MG63 (cell line): Measurements from ENCODE around the gene WDFY3. TPM values are rescaled to one million over a fixed set of nuclear protein-coding genes. Genes with fewer than 3 reads are reported as not detected.

Experiments
- DNase-seq: peaks from one replicate; pipeline ENCODE4 v3.0.0-alpha.2; 2020
- H3K27me3 ChIP-seq: fragments of 250-450 bp; sonication (Bioruptor Pico); 2 replicates; pipeline ENCODE4 v1.5.1; 2020; ENCODE audit warnings: mild to moderate bottlenecking, moderate library complexity
- H3K36me3 ChIP-seq: fragments of 250-450 bp; sonication (Bioruptor Pico); 2 replicates; pipeline ENCODE4 v1.5.1; 2020; ENCODE audit warnings: mild to moderate bottlenecking, moderate library complexity
- H3K4me3 ChIP-seq: fragments of 250-450 bp; sonication (Bioruptor Pico); 2 replicates; pipeline ENCODE4 v1.5.1; 2020; ENCODE audit warnings: mild to moderate bottlenecking, moderate library complexity
- H3K9me3 ChIP-seq: fragments of 250-450 bp; sonication (Bioruptor Pico); 2 replicates; pipeline ENCODE4 v1.5.1; 2020; ENCODE audit warnings: mild to moderate bottlenecking, moderate library complexity
- total RNA-seq: library from RNA; depleted of rRNA; stranded (reverse); fragments of >200 nt; shearing (Covaris generic); gene quantifications from 2 replicates; pipeline ENCODE4 v1.2.3, GENCODE V29; 2014; ENCODE audit warnings: low replicate concordance

WDFY3 gene
- total RNA-seq, 1 experiment from 2014 or later = 5.2 TPM

GRCh38 chr4:84957514-84958420 lies 8.7 kb downstream of the WDFY3 start:
- DNase-seq = no peak
- no peak overlapping the region for H3K4me3 ChIP-seq

GRCh38 chr4:84956014-84956413 lies 10.5 kb downstream of the WDFY3 start:
- Histone ChIP-seq H3K36me3 (no peaks in the 10 kb centered on the region), H3K27me3 (no peaks in the 10 kb centered on the region), H3K9me3 (no peaks in the 10 kb centered on the region), H3K4me3 (no peak overlapping the region)
- no peak for DNase-seq

More at GRCh38 chr4:84957514-84958420, 8.7 kb downstream of the WDFY3 start:
- Histone ChIP-seq H3K36me3 (no peaks in the 10 kb centered on the region), H3K27me3 (no peaks in the 10 kb centered on the region), H3K9me3 (no peaks in the 10 kb centered on the region)

- no peaks in the 10 kb centered on the region for H3K36me3 ChIP-seq
- H3K4me3 ChIP-seq = no peak overlapping the region
- no peak for DNase-seq
- no peaks in the 10 kb centered on the region for H3K9me3 ChIP-seq
- no peaks in the 10 kb centered on the region for H3K27me3 ChIP-seq
Observed at GRCh38 chr4:84954982-84955567, 11.4 kb downstream of the WDFY3 start.

- Histone ChIP-seq H3K4me3 (no peak overlapping the region), H3K36me3 (no peaks in the 10 kb centered on the region), H3K27me3 (no peaks in the 10 kb centered on the region), H3K9me3 (no peaks in the 10 kb centered on the region)
- DNase-seq = no peak
Observed at GRCh38 chr4:84952776-84953175, 13.7 kb downstream of the WDFY3 start.

GRCh38 chr4:84952004-84952403 lies 14.5 kb downstream of the WDFY3 start:
- Histone ChIP-seq H3K36me3 (no peaks in the 10 kb centered on the region), H3K9me3 (no peaks in the 10 kb centered on the region), H3K27me3 (no peaks in the 10 kb centered on the region), H3K4me3 (no peak overlapping the region)
- DNase-seq = peak; percentile 17

GRCh38 chr4:84948056-84948455 lies 18.4 kb downstream of the WDFY3 start:
- H3K9me3 ChIP-seq = no peaks in the 10 kb centered on the region
- H3K36me3 ChIP-seq = no peaks in the 10 kb centered on the region
- H3K27me3 ChIP-seq = no peaks in the 10 kb centered on the region
- DNase-seq = no peak
- no peak overlapping the region for H3K4me3 ChIP-seq

- Histone ChIP-seq H3K27me3 (no peaks in the 10 kb centered on the region), H3K9me3 (peaks cover 5% of the 10 kb centered on the region), H3K4me3 (no peak overlapping the region), H3K36me3 (peaks cover 5% of the 10 kb centered on the region; the same call in 1 of the 2 replicates)
- no peak for DNase-seq
Observed at GRCh38 chr4:84944947-84945346, 21.5 kb downstream of the WDFY3 start.

GRCh38 chr4:84940960-84941359 lies 25.5 kb downstream of the WDFY3 start:
- H3K9me3 ChIP-seq = peaks cover 5% of the 10 kb centered on the region
- peaks cover 5% of the 10 kb centered on the region; the same call in 1 of the 2 replicates for H3K36me3 ChIP-seq
- H3K4me3 ChIP-seq = no peak overlapping the region
- no peak for DNase-seq
- H3K27me3 ChIP-seq = no peaks in the 10 kb centered on the region

- H3K9me3 ChIP-seq = peaks cover 5% of the 10 kb centered on the region
- H3K4me3 ChIP-seq = no peak overlapping the region
- no peak for DNase-seq
- H3K27me3 ChIP-seq = no peaks in the 10 kb centered on the region
- H3K36me3 ChIP-seq = peaks cover 5% of the 10 kb centered on the region; the same call in 1 of the 2 replicates
Observed at GRCh38 chr4:84939113-84939512, 27.4 kb downstream of the WDFY3 start.

- H3K36me3 ChIP-seq = peaks cover 5% of the 10 kb centered on the region; the same call in 1 of the 2 replicates
- H3K9me3 ChIP-seq = peaks cover 5% of the 10 kb centered on the region
- DNase-seq = peak; percentile 36
- no peaks in the 10 kb centered on the region for H3K27me3 ChIP-seq
- no peak overlapping the region for H3K4me3 ChIP-seq
Observed at GRCh38 chr4:84938316-84938715, 28.2 kb downstream of the WDFY3 start.

GRCh38 chr4:84937381-84937977 lies 29.0 kb downstream of the WDFY3 start:
- no peak for DNase-seq
- H3K27me3 ChIP-seq = no peaks in the 10 kb centered on the region

GRCh38 chr4:84936123-84936522 lies 30.4 kb downstream of the WDFY3 start:
- no peaks in the 10 kb centered on the region for H3K36me3 ChIP-seq
- no peak overlapping the region for H3K4me3 ChIP-seq
- peaks cover 4% of the 10 kb centered on the region for H3K9me3 ChIP-seq
- DNase-seq = no peak
- no peaks in the 10 kb centered on the region for H3K27me3 ChIP-seq

More at GRCh38 chr4:84937381-84937977, 29.0 kb downstream of the WDFY3 start:
- H3K36me3 ChIP-seq = peaks cover 5% of the 10 kb centered on the region; the same call in 1 of the 2 replicates
- H3K9me3 ChIP-seq = peaks cover 5% of the 10 kb centered on the region
- H3K4me3 ChIP-seq = no peak overlapping the region

- no peaks in the 10 kb centered on the region for H3K9me3 ChIP-seq
- DNase-seq = no peak
- H3K4me3 ChIP-seq = no peak overlapping the region
- no peaks in the 10 kb centered on the region for H3K27me3 ChIP-seq
- H3K36me3 ChIP-seq = no peaks in the 10 kb centered on the region; the same call in 1 of the 2 replicates
Observed at GRCh38 chr4:84932462-84932861, 34.0 kb downstream of the WDFY3 start.

GRCh38 chr4:84931961-84932360 lies 34.5 kb downstream of the WDFY3 start:
- no peak for DNase-seq
- Histone ChIP-seq H3K4me3 (no peak overlapping the region), H3K27me3 (no peaks in the 10 kb centered on the region), H3K9me3 (no peaks in the 10 kb centered on the region), H3K36me3 (no peaks in the 10 kb centered on the region; the same call in 1 of the 2 replicates)

GRCh38 chr4:84931274-84931673 lies 35.2 kb downstream of the WDFY3 start:
- Histone ChIP-seq H3K4me3 (no peak overlapping the region), H3K9me3 (no peaks in the 10 kb centered on the region), H3K27me3 (no peaks in the 10 kb centered on the region), H3K36me3 (no peaks in the 10 kb centered on the region; the same call in 1 of the 2 replicates)
- no peak for DNase-seq

- Histone ChIP-seq H3K36me3 (no peaks in the 10 kb centered on the region; the same call in 1 of the 2 replicates), H3K27me3 (no peaks in the 10 kb centered on the region), H3K4me3 (no peak overlapping the region), H3K9me3 (no peaks in the 10 kb centered on the region)
- DNase-seq = no peak
Observed at GRCh38 chr4:84928089-84928488, 38.4 kb downstream of the WDFY3 start.

- no peak for DNase-seq
- Histone ChIP-seq H3K27me3 (no peaks in the 10 kb centered on the region), H3K4me3 (no peak overlapping the region), H3K9me3 (no peaks in the 10 kb centered on the region), H3K36me3 (no peaks in the 10 kb centered on the region; the same call in 1 of the 2 replicates)
Observed at GRCh38 chr4:84927428-84927827, 39.1 kb downstream of the WDFY3 start.
